A549 (cell line): Measurements from ENCODE around the gene MAML1.

Experiments
- CHD4 ChIP-seq: fragments of 200-600 bp; sonication (generic); IDR thresholded peaks from 2 replicates; pipeline ENCODE4 v1.6.1; 2016; ENCODE audit warnings: antibody characterized with exemption, mild to moderate bottlenecking, borderline replicate concordance
- CTCF ChIP-seq: fragments of >200 bp; sonication (Bioruptor Twin); formaldehyde crosslinking; IDR thresholded peaks from 3 replicates; pipeline ENCODE4 v1.5.1; 2016
- EP300 ChIP-seq, 2 experiments: fragments of >200 bp; sonication (Bioruptor Twin); formaldehyde crosslinking; IDR thresholded peaks; 2 replicates in 1 of 2; 3 replicates in 1 of 2; pipeline ENCODE4 v1.6.1; 2016 to 2017
- HOXB5 ChIP-seq: fragments of 250-450 bp; sonication (Bioruptor Pico); IDR thresholded peaks from 2 replicates; pipeline ENCODE4 v1.5.0; 2020; ENCODE audit warnings: mild to moderate bottlenecking, moderate library complexity
- POLR2A ChIP-seq: IDR thresholded peaks from 2 replicates; pipeline ENCODE4 v1.6.1; 2012; ENCODE audit warnings: mild to moderate bottlenecking, low read length
- RAD21 ChIP-seq, 2 experiments: fragments of >200 bp in 1 of 2; sonication (Bioruptor Twin) in 1 of 2; formaldehyde crosslinking in 1 of 2; IDR thresholded peaks in 1 of 2; conservative IDR thresholded peaks in 1 of 2; 2 replicates in 1 of 2; 3 replicates in 1 of 2; pipeline ENCODE4 v1.6.1; 2012 to 2018; ENCODE audit warnings: inconsistent platforms in 1 of 2
- SMC3 ChIP-seq: fragments of >200 bp; sonication (Bioruptor Twin); formaldehyde crosslinking; IDR thresholded peaks from 3 replicates; pipeline ENCODE4 v1.6.1; 2018; ENCODE audit warnings: inconsistent platforms
- ZNF302 ChIP-seq: fragments of 250-450 bp; sonication (Bioruptor Pico); IDR thresholded peaks from 2 replicates; pipeline ENCODE4 v1.9.0; 2021; ENCODE audit warnings: inconsistent platforms, mild to moderate bottlenecking, moderate library complexity

DNA sequence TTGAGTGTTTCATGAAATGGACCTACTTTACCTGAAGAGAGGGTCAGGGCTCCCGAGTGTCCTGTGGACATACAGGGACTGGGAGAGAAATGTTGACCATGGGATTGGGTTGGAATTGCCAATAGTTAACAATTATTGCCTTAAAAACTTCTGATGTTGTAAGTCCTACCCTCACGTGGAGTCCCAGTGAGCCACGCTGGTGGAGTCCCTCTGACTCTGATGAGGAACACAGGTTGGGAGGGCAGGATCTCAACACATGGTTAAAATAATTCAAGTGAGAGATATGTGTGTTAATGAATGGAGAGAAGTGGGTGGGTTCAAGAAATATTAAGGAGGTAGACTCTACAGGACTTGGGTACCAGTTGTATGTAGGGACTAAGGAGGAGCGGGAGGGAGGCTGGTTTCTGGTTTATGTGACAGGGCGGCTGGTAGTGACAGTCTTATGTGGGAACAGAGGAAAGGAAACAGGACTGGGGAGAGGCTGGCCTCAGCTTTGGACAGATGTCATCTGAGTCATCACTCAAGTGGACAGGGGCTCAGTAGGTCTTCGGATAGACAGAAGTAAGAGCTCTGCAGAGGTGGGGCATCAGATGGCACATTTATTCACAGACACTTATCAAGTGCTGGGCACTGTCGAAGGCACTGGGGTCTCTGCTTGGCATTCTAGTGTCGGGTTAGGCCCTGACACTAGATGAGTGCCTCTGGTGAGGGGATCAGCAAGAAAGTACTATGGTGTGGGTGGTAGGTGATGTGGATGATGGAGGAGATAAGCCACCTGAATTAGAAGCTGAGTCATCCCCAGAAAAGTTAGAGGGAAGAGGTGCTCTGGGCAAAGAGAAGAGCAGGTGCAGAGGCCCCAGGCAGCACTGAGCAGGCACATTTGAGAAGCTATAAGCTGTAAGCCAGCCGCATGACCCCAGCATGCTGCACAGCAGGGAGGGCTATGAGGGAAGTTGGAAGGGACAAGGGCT is 27.2 kb downstream of the MAML1 start:
- TF ChIP-seq ZNF302 (CRISPR knock-in tag): no peak
- TF ChIP-seq HOXB5 (CRISPR knock-in tag): no peak
- no peak for TF ChIP-seq RAD21 (conservative IDR thresholded peaks at IDR 0.05 in 1 of 2, IDR thresholded peaks at IDR 0.05 in 1 of 2)
- TF ChIP-seq EP300 (IDR thresholded peaks at IDR 0.05): no peak
- no peak for TF ChIP-seq CTCF
- TF ChIP-seq POLR2A: no peak
- no peak for TF ChIP-seq CHD4
- no peak for TF ChIP-seq SMC3
